Left kidney (tissue), 2 donors: ENCODE data around the gene XDH. TPM values are rescaled to one million over a fixed set of nuclear protein-coding genes. Genes with fewer than 3 reads are reported as not detected.

Experiments
- DNase-seq: peaks from one replicate; pipeline ENCODE4 v3.0.0-alpha.2; 2013
- polyA plus RNA-seq: library from polyadenylated mRNA; unstranded; fragments of 120-200 nt; gene quantifications from one replicate; pipeline ENCODE4 v1.2.1, GENCODE V29; 2013; ENCODE audit not compliant: insufficient read length

XDH gene
- polyA plus RNA-seq, 1 donor, result 0.50 TPM

DNA sequence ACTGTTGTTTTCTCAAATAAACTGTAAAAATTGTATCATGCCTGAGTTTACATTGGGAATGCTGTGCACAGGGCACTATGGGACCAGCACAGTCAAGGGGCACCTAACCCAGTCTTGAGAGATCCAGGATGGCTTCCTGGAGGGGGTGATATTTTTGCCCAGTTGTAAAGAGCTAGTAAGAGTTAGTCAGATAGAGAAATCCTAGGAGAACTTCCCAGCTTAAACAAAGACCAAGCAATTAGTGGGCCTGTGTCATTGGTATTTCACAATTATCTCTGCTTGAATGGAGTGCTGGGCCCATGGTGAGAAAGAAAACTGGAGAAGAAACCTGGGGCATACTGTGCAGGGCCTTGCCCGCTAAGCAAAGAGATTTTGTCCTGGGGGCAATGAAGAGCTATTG is 12.2 kb downstream of the XDH start:
- no peak for DNase-seq

DNA sequence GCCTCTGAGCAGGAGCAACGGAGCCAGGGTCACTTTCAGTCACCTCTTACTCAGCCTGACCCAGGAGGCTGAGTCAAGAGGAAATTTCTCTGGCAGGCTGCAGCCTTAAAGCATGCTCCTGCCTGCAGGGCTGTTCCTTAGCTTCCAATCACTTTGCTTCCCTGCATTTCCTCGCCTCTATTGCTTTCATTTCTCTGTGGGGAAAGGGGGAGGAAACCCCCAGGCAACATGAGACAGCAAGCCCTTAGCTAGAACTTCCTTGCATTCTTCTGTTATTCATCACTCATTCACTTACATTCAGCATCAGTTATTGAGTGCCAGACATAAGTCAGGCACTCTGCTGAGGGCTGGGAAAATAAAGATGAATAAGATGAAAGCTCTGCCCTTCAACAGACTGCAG is 13.0 kb downstream of the XDH start:
- no peak for DNase-seq

DNA sequence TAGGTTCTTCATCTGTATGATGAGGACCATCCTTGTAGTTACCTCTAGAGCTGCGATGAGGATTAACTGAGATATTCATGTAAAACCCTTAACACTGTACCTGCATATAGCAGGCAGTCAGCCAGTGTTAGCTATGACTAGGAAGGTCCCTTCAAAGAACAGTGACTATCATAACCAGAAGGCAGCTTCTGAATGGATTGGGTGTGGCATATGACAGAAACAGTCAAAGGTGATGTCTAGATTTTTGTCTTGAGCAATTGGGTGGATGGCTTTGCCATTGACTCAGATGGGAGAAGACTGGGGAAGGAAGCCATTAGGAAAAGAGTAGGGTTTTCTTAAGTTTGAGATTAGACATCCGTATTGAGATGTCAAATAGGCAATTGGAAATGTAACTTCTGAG is 15.7 kb downstream of the XDH start:
- no peak for DNase-seq

DNA sequence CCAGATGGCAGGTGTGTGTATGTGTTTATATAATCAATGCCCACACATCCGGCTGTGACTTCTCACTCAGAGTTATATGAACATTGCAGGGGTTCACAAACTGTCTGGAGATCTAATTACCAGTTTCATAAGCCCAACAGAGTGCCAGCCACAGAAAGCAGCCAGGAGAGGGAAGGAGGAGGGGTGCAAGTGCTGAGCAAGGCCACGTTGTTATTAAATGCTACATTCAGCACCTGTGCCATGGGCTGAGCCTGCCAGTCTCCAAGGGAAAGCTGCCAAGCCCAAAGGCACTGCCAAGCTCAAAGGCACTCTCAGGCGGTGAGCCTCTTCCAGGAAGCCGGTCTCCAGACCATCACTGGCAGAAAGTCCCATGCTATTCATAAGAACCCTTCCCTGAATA is 17.4 kb downstream of the XDH start:
- no peak for DNase-seq

DNA sequence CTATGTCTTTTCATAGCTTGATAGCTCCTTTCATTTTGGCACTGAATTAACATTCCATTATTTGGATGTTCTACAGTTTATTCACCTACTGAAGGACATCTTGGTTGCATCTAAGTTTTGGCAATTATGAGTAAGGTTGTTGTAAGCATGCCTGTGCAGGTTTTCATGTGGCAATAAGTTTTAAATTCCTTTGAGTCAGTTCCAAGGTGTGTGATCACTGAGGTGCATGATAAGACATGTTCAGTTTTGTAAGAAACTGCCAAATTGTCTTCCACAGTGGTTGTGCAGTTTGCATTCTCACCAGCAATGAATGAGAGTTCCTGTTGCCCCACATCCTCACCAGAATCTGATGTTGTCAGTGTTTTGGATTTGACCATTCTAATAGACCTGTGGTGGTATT is 24.2 kb downstream of the XDH start:
- DNase-seq, result no peak

DNA sequence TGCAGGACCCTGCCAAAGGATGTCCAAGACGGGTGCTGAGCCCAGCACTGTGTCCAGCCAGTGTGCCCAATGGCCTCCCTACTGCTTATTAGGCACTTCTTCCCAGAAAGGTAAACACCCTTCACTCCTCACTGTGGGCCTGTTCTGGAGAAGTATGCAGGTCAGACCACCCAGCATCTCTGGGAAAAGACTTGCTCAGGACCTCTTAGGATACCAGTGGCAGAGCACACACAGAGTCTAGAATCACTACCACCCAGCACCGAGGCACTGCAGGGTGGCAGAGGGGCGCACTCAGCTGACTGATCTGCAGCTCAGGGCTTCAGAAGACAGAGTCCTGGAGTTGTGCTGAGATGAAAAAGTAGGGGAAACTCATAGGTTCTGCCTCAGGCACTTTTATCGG is 25.8 kb downstream of the XDH start:
- no peak for DNase-seq

DNA sequence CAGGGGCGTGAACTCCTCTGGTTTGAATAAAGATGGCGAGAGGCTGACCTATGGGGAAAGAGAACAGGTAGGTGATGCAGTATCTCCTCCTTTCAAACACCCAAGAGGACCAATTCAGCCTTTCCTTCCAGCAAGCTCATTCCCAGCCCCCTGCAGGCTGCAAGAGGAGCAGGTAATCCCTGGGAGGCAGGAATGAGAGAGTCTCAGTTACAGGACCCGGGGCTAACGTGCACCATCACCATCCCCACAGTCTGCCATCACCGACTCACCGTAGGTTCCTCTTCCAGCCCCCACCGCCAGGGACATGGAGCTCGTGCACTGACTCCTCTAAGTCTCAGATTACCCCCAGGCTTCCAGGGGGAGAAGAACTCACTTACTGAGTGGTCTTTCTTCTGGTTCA is 26.7 kb downstream of the XDH start:
- no peak for DNase-seq

DNA sequence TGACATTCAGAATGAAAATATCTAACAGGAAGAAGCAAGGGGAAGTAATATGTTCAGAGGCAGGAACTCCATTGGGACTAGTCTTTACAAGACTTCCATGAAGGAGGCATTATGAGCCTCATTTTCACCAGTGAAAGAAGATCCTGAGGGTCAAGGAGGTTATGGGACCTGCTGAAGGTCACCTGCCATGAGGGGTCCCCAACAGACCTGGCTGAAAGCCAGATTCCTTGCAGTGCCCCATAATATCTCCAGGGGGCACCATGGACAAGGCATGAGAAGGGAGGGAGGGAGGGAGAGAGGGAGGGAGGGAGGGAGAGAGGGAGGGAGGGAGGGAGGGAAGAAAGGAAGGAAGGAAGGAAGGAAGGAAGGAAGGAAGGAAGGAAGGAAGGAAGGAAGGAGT is 27.9 kb downstream of the XDH start:
- DNase-seq, result no peak

DNA sequence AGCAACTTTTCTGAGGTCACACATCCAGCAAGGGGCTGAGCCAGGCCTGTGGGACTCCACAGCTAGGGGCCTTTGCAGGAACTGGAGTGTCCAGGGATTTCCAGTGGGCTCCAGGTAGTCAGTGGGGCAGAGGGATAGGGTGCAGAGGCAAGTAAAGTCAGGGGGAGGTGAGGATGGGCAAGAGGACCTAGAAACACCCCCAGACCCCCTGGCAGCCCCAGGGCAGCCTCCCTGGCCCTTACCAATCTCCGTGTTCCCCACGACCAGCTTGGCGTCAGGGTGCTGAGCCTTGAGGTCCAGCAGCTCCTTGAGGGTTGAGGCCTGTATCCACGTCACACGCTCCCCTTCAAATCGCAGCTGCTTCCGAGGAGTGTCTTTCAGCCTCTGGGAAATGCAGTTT is 28.4 kb downstream of the XDH start:
- no peak for DNase-seq

DNA sequence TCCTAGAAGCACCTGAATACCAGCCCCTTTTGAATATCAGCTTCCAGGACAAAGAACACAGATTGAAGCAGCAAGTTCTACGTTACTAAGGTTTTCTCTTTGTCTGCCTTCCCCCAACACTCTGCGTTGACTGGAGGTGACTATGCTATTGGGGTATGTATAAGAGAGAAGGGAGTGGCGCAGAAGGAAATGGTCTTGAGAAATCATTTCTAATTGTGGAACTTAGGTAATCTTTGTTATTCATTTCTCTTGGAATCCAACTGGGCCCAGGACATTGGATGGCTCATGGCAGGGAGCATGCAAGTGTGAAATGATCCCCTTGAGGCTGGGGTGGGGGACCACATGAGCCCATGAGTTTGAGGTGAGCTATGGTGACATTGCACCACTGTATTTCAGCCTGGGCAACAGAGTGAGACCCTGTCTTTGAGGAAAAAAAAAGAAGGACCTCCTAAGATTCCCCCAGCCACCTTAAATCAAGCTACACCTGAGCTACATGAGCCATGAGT is 29.7 kb downstream of the XDH start:
- no peak for DNase-seq

DNA sequence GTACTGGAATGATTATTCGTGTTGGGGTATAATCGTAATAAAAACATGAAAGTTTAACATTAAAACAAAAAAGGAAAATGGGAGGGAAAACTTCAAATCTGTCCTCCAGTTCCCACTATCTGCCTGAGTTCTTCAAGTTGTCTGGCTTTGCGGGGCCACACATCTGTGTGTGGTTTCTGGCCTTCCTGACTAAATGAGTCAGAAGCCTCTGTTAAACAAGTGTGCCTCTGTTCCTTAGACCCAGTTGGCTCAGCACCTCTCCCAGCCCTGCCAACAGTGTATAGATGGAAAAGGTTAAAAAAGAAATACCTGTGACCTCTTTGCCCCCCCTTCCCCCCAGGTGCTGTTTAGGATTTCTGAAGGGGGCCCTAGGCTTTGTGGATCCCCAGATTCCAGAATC is 30.2 kb downstream of the XDH start:
- DNase-seq, result no peak

DNA sequence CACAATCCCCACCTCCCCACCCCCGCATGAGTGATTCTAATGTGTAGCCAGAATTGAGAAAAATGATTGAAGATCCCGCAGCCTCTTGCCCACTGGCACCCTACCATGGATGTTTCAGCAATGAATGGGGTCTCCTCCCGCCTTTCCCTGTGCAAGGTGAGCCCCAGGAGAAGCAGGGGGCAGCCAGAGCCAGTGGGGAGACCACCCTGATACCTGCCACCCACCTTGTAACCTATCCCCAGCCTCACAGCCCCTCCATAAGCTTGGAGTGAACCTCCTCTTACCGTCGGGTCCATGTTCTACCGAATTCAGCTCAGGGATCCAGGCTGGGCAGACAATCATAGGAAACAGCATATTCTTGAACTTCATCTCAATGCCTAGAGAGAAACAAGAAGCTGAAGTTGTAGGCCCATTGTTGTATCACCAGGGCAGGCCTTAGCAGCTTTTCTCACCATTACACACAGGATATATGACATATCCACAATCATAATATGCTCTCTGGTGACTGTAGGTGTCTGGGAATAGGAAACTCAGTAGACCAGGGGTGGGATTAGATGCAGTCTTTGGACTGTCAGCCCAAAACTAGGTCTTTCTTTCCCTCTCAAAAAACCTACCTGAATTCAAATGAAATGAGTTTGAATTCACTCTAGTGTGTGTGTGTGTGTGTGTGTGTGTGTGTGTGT is 30.9 kb downstream of the XDH start:
- DNase-seq, result no peak

DNA sequence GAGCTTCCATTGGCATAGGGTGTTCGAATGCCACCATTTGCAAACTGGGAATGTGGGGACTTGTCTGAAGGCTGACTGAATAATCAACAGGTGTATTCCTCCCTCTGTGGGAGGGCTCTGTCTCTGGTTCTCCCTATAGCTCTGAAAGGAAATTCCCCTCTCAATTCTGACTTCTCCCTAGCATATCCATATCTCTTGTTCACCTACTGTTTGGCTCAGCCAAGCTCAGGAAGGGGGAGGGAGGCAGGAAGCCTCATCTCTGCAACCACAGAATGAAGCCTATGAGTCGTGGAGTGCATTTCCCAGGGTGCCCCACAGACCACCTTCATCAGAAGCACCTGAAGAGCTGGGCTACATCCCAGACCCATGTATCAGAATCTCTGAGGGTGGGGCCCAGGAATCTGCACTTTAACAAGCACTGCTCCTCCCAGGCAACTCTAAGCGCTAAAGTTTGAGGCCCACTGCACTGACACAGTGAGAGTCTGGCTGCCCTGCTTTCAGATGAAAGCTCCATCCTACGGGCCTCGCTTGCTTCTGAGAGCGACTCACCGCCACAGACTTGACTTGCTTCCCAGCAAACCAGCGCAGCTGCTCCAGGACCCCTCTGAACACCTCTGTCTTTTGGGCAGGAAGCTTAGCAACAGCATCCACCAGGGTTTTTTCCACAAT is 32.0 kb downstream of the XDH start:
- no peak for DNase-seq

DNA sequence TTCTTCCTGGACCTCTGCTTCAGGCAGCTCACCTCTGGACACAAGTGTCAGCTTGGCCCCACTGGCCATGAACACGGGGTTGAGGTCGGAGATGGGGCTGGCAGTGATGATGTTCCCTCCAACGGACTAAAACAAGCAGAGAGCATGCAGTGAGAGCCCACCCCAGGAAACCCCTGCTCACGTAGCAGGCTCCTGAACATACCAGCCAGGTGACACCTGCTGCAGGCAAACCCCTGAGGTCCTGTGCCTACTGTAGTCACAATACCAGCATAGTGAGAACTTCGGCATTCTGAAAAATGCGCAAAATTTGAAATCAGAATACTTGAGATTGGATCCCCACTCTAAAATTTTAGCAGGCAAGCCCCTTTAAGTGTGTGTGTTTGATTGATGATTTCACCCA is 32.9 kb downstream of the XDH start:
- no peak for DNase-seq

DNA sequence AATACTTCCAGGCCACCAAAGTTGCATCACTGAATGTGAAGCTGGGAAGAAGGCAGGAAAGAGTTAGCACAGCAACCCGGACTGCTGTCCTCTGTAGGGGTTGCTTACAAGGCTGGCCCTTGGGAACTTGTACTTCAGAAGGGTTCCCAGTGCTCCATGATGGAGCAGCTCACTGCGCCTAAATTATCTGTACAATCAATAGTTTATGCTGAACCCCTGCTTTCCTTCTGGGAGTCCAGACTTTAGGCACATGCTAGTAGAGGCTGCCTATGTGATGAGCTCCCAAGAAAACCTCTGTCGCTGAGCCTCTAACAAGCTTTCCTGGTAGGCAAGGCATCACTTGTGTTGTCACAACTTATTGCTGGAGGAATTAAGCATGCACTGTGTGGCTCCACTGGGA is 34.3 kb downstream of the XDH start:
- DNase-seq, result no peak

DNA sequence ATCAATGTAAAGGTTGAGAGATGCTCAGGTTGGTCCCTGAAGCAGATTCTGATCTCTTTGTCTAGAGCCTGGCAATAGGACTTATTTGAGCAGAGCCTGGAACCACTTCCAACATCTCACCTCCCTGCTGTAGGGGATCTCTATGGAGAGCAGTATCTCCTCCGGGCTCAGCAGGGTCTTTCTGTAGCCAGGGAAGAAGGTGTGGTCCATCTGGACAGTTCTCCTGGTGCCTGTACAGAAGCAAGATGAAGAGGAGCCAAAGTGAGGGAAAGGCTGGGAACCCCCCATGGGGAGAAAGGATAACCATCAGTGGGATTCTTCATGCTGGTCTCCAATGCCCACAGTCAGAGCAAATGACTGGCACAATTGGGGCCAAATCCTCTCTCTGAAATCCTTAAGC is 34.8 kb downstream of the XDH start:
- no peak for DNase-seq

DNA sequence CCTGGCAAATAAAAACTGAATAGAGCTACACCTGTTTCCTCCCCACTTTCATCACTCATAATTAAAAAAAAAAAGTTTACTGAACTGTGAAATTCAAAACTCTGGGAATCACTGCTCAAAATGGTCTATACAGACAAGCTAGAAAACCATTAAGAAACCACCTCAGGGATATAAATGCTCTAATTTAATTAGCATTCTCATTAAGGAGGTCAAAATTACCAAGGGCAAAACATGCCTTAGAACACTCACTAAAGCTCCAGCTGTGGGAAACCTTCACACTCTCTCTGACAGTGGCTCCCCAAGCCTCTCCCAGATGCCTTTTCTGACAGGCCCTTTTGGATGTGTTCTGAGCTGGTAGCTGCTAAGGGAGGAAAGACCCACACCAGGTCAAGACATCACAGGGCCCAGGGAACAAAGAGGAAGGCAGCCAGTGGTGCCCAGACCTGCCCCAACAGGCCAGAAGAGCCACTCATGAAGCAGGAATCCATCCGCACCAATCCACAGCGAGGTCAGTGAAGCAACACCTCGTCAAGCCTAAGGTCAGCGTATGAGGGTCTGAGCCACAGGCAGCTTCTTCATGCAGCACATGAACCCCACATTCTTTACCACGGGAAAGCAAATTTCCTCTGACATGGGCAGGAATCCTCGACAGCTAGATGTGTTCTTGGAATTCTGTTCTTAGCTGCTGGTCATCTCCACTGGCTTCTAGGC is 35.6 kb downstream of the XDH start:
- DNase-seq, result no peak

DNA sequence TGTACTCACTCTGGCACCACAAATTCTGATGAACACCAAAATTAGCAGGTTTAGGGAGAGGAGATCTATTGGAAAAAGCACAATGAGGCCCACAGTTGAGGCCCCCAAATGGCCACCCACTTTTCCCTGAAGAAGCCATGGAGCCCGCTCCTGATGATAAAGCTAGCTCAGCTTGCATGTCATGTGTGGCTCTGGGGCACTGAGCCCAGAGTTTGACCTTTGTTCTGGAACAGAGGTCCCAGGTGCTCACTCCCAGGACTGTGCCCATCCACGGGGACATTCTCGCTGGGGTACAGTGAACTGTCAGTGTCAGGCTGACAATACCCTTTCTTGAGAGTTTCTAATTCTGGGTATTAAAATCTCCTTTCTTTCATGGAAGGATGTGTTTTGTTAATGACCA is 36.2 kb downstream of the XDH start:
- DNase-seq, result no peak

DNA sequence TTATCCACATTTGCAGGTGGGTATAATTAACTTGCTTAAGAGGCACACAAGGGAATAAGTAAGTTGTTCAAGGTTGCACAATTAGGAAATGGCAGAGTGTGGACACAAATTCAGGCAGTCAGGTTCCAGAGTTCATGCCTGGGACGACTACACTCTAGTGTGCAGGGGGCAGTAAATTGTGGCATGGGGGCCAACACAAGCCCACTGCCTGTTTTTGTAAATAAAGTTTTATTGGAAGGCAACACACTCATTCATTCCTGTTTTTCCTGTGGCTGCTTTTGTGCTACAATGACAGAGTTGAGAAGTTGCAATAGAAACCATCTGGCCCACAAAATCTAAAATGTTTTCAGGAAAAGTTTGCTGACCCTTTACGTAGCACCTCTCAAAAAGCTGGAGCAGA is 41.4 kb downstream of the XDH start:
- no peak for DNase-seq

DNA sequence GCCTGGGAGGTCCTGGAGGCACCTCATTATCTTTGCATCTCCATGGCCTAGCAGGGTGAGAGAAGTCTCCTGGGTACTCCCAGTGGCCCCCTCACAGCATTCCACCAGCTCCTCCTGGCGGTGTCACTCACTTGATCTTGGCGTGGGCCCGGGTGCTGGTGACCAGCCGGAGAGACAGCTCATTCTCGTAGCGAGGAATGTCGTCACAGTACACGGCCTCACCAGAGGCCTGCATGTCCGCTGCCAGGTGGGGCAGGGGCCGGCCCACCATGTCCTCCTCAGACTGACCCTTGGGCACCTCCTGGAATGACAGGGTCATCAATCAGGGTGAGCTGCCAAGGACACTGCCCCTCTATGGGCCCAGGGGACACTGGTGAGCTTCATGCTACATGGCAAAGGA is 42.4 kb downstream of the XDH start:
- DNase-seq, result no peak

DNA sequence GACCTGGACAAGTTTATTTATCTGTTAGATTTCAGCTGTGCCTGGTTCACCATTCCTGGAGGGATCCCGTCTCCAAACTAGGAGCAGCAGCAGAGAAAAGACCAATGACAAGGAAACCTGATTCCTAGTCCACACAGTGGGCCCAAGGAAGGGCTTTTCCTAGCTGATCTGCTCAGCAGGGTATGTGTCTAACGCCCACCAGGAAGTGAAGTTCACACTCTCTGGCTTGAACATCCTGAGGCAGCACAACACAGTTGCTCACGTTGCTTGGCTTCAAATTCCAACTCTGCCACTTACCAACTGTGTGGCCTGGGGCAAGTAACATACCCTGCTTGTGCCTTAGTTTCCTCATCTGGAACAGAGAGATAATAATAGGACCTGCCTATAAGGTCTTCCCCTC is 42.9 kb downstream of the XDH start:
- DNase-seq, result no peak

DNA sequence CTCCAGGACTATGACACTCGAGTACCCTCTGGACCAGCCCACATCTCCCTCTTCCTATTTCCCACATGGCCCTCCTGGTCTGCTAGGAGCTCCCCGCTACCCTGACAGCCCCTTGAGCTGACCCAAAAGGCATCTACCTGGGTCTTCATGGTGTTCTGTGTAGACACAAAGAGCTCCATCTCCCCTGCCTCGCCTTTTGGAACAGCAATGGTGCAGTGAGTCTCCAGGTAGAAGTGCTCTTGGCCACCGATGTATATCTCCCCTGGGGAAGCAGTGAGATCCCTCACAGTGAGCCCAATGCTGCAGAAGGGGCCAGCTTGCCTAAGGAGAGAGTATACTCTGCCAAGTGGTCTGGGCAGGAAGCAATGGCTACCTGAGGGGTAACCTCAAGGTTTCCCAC is 47.8 kb downstream of the XDH start:
- no peak for DNase-seq

DNA sequence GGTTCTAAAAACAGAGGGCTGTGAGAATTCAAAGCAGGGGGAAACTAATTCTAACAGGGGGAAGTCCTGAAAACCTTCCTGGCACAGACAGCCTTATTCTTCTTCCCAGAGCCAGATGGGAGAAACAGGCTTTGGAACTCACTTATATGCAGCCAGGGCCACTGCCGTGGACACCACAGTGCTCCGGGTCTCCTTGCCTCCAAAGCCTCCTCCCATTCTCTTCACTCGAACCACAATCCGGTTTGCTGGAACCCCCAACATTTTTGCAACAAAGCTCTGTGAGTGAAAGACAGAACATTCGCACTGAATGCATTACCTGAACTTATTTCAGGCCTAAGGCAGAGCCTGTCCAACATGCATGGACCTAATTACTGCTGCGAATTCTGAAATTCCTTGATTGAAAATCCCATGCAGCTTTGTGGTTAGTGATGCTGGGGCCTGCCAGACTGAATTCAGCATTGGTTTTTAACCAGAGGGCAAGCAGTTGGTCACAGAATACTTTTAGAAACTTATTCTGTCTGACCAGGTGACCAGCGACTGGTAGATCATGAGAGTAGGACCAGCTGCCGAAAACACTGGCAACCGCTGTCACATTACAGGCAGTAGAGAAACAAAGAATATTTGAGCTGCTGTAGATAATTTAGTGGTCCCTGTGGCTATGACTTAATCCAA is 48.6 kb downstream of the XDH start:
- no peak for DNase-seq
